HG02943 (cell line): ENCODE measurements around the gene MACROH2A2.
A peak's percentile ranks its signal among the peaks of the same experiment; 100 is the strongest.

Experiments
- ATAC-seq: cut with Tn5 transposase; IDR thresholded peaks from one replicate; pipeline ENCODE4 v1.9.1; 2021; ENCODE audit warnings: mild to moderate bottlenecking, low read depth, moderate library complexity; ENCODE audit not compliant: unreplicated experiment

Gene MACROH2A2

GRCh38 chr10:70124918-70125317, 72.3 kb downstream of the MACROH2A2 start:
- ATAC-seq: no peak

GRCh38 chr10:70125918-70126552, 73.4 kb downstream of the MACROH2A2 start:
- ATAC-seq: no peak

DNA sequence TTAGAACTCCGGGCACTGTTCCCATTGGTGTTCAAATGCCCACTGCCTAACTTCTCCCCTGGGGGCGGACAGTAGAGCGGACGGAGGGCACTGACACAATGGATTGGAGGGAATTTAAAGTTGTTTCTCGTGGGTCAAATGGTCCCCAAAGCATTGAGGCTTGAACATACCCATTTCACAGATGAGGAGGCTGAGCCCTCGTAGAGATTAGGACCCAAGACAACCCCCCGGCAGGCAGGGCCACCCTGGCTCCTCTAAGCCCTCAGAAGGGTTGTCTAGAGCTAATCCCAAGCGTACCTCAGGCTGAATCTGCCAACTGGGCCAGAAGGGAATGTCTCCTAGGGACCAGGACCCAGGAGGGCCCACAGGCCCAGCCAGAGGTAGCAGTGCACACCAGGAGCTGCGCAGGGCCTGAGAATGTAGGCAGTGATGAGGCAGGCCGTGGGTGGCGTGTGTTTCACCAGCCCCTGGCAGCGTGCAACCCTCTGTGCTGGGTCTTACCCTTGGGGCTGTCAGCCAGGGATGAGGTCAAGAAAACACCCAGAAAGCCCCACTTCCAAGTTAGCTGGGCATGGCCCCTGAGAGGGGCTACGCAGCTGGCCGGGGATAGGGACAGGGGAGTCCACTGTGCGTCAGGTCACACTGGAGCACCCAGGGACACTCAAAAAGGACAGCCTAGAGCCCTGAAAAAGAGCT, 74.2 kb downstream of the MACROH2A2 start:
- no peak for ATAC-seq

DNA sequence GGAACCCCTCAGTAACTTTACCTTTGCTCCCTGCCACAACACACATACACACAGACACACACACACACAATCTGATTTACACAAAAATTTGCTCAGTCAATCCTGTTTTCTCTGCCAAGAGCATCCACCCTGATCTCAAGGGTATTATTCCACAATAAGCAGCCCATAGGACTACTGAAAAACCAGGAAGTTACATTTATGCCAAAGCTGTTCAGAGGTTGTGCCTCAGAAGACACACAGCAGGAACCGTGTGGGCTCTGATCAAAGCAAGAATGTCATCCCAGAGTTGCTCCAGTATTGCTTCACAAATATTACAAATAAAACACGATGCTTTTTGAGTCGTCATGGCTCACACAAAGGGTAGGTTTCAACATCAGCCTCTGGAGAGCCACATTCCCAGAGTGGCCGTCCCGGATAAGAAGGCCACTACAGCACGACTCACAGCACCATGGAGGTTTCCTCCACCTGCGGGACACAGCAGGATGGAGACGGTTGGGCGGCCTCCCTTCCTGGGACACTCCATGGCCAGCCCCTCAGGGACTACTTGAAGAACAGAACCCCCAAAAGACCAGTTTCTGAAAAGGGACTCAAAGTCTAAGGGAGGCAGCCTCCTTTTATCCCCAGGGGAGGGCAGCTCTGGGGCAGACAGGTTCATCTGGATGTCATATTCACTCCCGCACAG, 78.4 kb downstream of the MACROH2A2 start:
- no peak for ATAC-seq

GRCh38 chr10:70131560-70131937, 78.9 kb downstream of the MACROH2A2 start:
- ATAC-seq: no peak

GRCh38 chr10:70132098-70133029, 79.7 kb downstream of the MACROH2A2 start, which contains the start of gene AIFM2:
Gene AIFM2, minus strand, starts transcription at chr10:70132825. Its CDS starts 8,741 bp downstream, at chr10:70124084.
- ATAC-seq: peak; percentile 55

- no peak for ATAC-seq
These were observed 82.4 kb downstream of the MACROH2A2 start for GRCh38 chr10:70135046-70135445.

DNA sequence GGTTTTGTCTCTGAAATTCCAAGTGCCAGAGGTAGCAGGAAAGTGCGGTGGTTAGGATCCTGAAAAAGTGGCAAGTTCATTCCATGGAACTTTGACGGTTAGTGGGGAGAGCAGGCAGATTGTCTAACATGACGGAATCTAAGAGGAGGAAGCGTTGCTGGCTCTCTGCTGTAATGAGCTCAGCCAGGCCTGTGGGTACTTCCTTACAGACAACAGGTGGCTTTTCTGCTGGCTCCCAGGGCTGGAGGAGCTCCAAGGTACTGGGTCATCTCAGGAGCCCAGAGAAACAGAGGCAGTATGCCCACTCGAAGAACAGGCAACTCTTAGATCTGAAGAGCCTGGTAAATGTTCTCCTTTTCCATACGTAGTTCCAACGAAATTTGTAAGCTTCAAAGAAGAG, 83.0 kb downstream of the MACROH2A2 start:
- ATAC-seq: no peak

DNA sequence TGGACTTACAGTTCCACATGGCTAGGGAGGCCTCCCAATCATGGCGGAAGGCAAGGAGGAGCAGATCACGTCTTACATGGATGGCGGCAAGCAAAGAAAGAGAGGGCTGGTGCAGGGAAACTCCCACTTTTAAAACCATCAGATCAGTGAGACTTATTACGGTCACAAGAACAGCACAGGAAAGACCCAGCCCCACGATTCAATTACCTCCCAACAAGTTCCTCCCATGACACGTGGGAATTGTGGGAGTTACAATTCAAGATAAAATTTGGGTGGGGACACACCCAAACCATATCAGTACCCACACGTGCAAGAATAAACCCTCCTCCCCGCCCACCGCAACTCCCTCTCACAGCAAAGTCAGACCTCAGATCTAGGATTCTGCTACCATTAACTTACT, 84.5 kb downstream of the MACROH2A2 start:
- ATAC-seq: no peak

GRCh38 chr10:70137927-70138883, 85.6 kb downstream of the MACROH2A2 start:
- ATAC-seq: no peak

DNA sequence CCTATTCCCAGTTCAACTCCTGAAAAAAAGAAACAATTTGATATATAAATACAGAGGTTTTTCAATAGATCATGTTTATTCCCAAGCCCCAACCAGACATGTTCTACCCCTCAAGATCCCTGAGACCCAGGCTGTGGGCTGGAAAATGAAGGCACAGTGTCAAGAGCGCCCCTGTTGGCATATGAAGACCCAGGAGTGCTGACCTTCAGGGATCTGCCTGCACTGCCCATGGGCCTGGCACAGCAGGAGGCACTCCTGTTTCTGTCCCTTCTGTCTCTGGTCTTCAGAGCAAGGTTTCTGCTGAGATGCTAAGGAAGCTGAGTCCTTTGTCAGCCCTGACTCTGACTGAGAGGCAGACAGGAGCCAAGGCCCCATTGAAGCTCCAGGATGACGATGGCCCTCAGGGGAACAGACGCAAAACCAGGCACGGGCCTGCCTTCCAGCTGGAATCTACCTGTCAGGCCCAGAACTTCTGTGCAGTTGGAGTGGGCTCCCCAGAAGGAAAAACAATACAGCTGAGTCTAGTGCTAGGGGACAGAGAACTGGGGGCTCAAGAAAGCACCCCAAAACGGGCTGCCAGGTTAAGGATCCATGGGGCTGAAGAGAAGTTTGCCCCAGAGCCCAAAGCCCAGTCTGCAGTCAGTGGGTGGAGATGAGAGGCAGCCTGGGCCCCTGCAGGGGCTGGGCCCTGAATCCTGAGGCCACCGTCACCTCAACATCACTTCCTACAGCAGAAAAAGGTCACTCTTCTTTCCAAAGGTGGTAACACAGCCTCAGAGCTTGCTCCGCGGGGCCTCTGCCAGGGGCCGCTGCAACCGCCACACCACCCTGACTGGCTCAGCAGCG, 86.7 kb downstream of the MACROH2A2 start:
- no peak for ATAC-seq

- ATAC-seq: no peak
These were observed 87.3 kb downstream of the MACROH2A2 start for GRCh38 chr10:70139997-70140250.

GRCh38 chr10:70140297-70140696, 87.7 kb downstream of the MACROH2A2 start:
- no peak for ATAC-seq

DNA sequence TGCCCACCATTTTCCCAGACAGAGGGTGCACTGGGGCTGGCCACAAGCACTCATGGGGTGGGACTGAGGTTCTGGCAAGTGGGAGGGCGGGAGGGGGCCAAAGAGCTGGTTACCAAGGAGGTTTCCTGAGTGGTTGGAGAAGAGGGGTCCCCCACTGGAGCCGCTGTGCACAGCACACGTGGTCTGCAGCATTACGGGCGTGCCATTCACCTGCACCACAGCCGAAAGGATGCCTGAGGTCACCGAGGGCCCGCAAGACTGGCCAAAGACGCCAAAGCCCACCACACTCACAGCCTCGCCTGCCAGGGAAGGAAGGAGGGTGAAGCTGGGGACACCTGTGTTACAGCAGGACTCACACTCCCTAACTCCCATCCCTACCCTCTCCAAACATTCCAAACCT, 89.9 kb downstream of the MACROH2A2 start:
- no peak for ATAC-seq

DNA sequence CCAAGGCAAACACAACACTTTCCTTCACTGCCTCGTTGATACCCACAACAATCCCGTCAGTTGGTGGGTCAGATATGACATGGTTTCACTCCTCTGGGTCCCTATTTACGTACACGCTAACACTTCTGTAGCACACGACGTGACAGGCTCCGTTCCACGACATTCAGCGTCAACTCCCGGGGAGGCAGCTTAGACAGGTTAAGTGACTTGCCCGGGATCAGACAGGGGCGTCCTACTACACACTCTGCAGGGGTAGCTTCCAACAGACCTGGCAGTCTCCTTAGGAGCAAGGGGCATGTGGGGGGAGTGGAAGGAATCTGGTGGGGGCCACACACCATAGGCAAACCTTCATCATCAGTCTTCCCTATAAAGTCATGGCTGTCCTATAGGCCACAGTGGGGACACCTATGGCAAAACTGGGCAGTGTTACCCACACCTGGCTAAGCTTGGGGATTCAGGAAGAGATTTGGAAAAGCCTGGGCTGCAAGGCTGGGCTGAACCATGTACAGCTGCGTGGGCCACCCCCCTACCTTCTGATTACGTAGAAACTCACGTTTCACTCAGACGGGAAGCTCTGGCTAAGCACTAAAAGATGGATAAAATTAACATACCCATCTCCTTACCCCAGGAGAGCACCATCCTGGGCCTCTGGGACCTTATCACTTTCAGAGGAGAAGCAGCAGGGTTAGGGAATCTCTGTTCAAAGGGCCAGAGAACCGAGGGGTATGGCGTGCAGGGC, 91.9 kb downstream of the MACROH2A2 start:
- ATAC-seq: no peak

DNA sequence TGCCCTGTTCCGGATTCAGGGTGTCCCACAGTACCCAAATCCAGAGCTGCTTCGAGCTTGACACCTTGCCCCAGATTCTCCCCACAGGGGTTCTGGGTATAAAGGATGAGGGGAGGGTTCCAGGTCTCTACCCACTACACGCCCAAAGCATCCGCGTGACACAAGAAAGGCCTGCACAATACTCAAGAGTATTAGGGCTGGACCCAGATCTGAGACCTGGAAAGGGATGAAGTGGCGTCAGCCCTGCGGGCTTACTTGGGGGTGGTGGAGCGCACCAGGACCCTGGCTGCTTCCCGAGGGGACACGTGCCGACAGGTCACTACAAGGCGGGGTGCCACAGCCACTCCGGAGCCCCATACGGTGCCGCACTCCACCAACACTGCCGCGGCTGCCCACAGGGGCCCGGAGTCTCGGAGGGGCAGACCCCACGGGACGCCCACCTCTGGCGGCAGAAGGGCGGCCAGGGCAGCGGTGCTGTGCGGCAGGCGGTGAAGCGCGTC, 92.6 kb downstream of the MACROH2A2 start:
- peak; percentile 4 for ATAC-seq

DNA sequence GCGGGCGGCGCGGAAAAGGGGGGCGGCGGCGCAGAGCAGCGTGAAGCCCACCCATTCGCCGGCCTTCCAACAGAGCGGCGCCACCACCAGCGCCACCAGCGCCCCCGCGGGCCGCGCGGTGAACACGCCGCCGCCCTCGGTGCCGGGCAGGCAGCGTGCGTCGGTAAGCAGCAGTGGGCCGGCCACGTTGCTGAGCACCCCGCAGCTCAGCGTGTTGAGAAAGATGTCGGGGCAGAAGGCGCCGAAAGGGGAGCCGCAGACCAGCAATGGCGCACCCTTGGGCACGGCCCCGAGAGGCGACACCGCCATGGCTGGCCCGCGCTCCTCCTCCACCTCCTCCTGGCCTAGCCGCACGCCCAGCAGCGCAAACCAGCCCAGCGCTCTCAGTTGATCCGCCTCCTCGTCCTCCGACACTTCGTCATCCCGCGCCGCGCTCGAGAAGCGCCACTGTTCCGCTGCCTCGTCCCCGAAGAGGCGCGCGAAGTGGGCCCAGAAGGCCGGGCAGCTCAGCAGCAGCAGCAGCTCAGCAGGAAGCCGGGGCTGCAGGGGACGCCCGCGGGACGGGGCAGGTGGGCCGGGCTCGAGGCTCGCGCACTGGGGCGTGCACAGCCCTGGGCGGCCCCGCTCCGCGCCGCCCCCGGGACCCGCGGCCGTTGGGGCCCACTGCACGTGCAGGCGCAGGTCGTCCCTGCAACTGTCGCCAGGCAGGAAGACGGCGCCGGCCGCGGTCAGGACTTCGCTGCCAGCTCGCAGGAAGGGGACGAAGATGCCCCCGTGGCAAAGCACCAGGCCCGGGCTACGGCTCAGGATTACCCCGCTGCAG, 93.2 kb downstream of the MACROH2A2 start:
- ATAC-seq: peak; percentile 44
